Endodermal cell (in vitro differentiated cells): ENCODE measurements around the gene MAPKAPK2. TPM values are rescaled to one million over a fixed set of nuclear protein-coding genes. Genes with fewer than 3 reads are reported as not detected.

Source experiments
- DNase-seq: peaks from one replicate; pipeline ENCODE4 v3.0.0-alpha.2; 2017
- H3K27ac ChIP-seq: 2 replicates; pipeline ENCODE4 v1.5.1; 2013; ENCODE audit warnings: mild to moderate bottlenecking, low read depth, low read length, moderate library complexity
- H3K27me3 ChIP-seq: 2 replicates; pipeline ENCODE4 v1.6.1; 2013; ENCODE audit warnings: mild to moderate bottlenecking, low read length, moderate library complexity; ENCODE audit not compliant: insufficient read depth, control insufficient read depth, poor library complexity, severe bottlenecking
- H3K36me3 ChIP-seq: 2 replicates; pipeline ENCODE4 v1.7.0; 2013; ENCODE audit warnings: mild to moderate bottlenecking, low read length, moderate library complexity; ENCODE audit not compliant: control insufficient read depth, insufficient read depth
- H3K4me1 ChIP-seq: one replicate; pipeline ENCODE4 v1.7.0; 2013; ENCODE audit warnings: low read length; ENCODE audit not compliant: control insufficient read depth, insufficient read depth
- H3K4me3 ChIP-seq: 2 replicates; pipeline ENCODE4 v1.5.1; 2013; ENCODE audit warnings: mild to moderate bottlenecking, low read length, moderate library complexity
- H3K9ac ChIP-seq: 2 replicates; pipeline ENCODE4 v1.6.1; 2013; ENCODE audit warnings: mild to moderate bottlenecking, low read length, moderate library complexity; ENCODE audit not compliant: poor library complexity, severe bottlenecking; ENCODE audit errors: extremely low read depth
- H3K9me3 ChIP-seq: 2 replicates; pipeline ENCODE4 v1.6.1; 2013; ENCODE audit warnings: mild to moderate bottlenecking, low read length, moderate library complexity; ENCODE audit not compliant: control insufficient read depth
- H3K27ac Mint-ChIP-seq: 2 replicates; pipeline ENCODE4 v1.8.0; 2020; ENCODE audit warnings: mixed read lengths
- H3K27me3 Mint-ChIP-seq: 2 replicates; pipeline ENCODE4 v1.8.0; 2021; ENCODE audit warnings: mild to moderate bottlenecking, mixed read lengths; ENCODE audit not compliant: insufficient read depth
- H3K36me3 Mint-ChIP-seq: 2 replicates; pipeline ENCODE4 v1.8.0; 2020; ENCODE audit warnings: low read depth, mixed read lengths
- H3K4me1 Mint-ChIP-seq: 2 replicates; pipeline ENCODE4 v1.8.0; 2020; ENCODE audit warnings: mixed read lengths
- H3K4me3 Mint-ChIP-seq: 2 replicates; pipeline ENCODE4 v1.8.0; 2020; ENCODE audit warnings: mild to moderate bottlenecking, moderate library complexity, mixed read lengths
- H3K9me3 Mint-ChIP-seq: 2 replicates; pipeline ENCODE4 v1.8.0; 2020; ENCODE audit warnings: mild to moderate bottlenecking, mixed read lengths
- WGBS, 2 experiments: methylation state at CpG; one replicate each; pipeline versions ENCODE4 v1.1.5 to v1.1.7; 2013; ENCODE audit warnings: missing lambda C conversion rate in 2 of 2, mixed read lengths in 1 of 2; ENCODE audit not compliant: insufficient coverage in 1 of 2, insufficient read length in 1 of 2; 5-methylcytosine and 5-hydroxymethylcytosine counted together
- total RNA-seq, 2 donors: library from RNA; stranded (reverse); fragmentation: NEBNext Ultra II Directional in 1 of 2; extraction: Animal tissue kit (Norgen Biotek cat#: 25700) in 1 of 2; gene quantifications; 2 replicates in 1 of 2; 3 replicates in 1 of 2; pipeline ENCODE4 v1.2.1, GENCODE V29; 2021
- TF ChIP-seq, protein P1 (sequence below): fragments of 200-600 bp; sonication (generic); conservative IDR thresholded peaks from 2 replicates; pipeline ENCODE4 v1.5.0; 2021; ENCODE audit warnings: antibody characterized with exemption, mild to moderate bottlenecking

Gene MAPKAPK2
- total RNA-seq, 2 donors from 2014 or later: 72.8 to 79.7 TPM

DNA sequence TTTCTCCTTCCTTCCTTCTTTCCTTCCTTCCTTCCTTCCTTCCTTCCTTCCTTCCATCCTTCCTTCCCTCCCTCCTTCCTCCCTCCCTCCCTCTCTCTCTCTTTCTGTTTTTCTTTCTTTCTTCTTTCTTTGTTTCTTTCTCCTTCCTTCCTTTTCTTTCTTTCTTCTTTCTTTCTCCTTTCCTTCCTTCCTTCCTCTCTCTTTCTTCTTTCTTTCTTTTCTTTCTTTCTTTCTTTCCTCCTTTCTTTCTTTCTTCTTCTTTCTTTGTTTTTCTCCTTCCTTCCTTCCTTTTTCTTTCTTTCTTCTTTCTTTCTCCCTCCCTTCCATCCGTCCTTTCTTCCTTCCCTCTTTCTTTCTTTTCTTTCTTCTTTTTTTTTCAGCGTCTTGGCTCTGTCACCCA is 67.8 kb downstream of the MAPKAPK2 start:
- peaks cover 3% of the 10 kb centered on the region for H3K4me1 Mint-ChIP-seq
- H3K4me3 ChIP-seq: no peak overlapping the region
- no peaks in the 10 kb centered on the region for H3K9me3 Mint-ChIP-seq
- H3K27me3 ChIP-seq: peaks cover 18% of the 10 kb centered on the region
- H3K4me1 ChIP-seq: no peaks in the 10 kb centered on the region
- H3K36me3 Mint-ChIP-seq: no peaks in the 10 kb centered on the region
- H3K27me3 Mint-ChIP-seq: no peaks in the 10 kb centered on the region
- H3K36me3 ChIP-seq: no peaks in the 10 kb centered on the region
- H3K9ac ChIP-seq: no peak overlapping the region
- H3K4me3 Mint-ChIP-seq: no peak overlapping the region
- no peak for DNase-seq
- TF ChIP-seq, protein P1, sequence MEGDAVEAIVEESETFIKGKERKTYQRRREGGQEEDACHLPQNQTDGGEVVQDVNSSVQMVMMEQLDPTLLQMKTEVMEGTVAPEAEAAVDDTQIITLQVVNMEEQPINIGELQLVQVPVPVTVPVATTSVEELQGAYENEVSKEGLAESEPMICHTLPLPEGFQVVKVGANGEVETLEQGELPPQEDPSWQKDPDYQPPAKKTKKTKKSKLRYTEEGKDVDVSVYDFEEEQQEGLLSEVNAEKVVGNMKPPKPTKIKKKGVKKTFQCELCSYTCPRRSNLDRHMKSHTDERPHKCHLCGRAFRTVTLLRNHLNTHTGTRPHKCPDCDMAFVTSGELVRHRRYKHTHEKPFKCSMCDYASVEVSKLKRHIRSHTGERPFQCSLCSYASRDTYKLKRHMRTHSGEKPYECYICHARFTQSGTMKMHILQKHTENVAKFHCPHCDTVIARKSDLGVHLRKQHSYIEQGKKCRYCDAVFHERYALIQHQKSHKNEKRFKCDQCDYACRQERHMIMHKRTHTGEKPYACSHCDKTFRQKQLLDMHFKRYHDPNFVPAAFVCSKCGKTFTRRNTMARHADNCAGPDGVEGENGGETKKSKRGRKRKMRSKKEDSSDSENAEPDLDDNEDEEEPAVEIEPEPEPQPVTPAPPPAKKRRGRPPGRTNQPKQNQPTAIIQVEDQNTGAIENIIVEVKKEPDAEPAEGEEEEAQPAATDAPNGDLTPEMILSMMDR: no peak
- no peak overlapping the region for H3K27ac ChIP-seq
- no peak overlapping the region for H3K27ac Mint-ChIP-seq
- no peaks in the 10 kb centered on the region for H3K9me3 ChIP-seq
- WGBS, 2 experiments: 91 to 100% methylated on average over 1 to 2 of the region's 2 CpGs

DNA sequence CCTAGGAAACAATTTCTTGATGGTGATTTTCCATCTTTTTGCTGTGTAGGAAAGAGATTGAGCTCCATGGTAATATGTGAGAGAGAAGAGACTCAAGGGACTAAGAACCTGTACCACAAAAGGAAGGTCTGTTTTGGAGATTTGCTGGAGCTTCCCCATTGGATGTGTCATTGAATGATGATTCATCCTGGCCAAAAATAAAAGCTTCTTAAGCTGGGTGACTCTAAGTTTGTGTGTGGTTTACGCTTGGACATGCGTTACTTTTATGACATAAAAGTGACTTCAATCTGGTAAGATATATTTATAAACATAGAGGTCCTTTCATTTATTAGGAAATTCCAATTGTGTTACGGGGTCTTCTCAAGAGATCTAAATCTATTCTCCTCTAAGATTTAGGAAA is 68.4 kb downstream of the MAPKAPK2 start:
- H3K9ac ChIP-seq: no peak overlapping the region
- H3K27me3 ChIP-seq: peaks cover 24% of the 10 kb centered on the region
- no peaks in the 10 kb centered on the region for H3K36me3 ChIP-seq
- Mint-ChIP-seq H3K9me3 (no peaks in the 10 kb centered on the region), H3K4me1 (no peaks in the 10 kb centered on the region), H3K36me3 (no peaks in the 10 kb centered on the region), H3K27ac (no peak overlapping the region), H3K27me3 (no peaks in the 10 kb centered on the region), H3K4me3 (no peak overlapping the region)
- DNase-seq: no peak
- TF ChIP-seq, protein P1: no peak
- H3K9me3 ChIP-seq: no peaks in the 10 kb centered on the region
- no peak overlapping the region for H3K27ac ChIP-seq
- no peaks in the 10 kb centered on the region for H3K4me1 ChIP-seq
- WGBS, 2 experiments: 83 to 90% methylated on average over 1 to 2 of the region's 3 CpGs
- no peak overlapping the region for H3K4me3 ChIP-seq

DNA sequence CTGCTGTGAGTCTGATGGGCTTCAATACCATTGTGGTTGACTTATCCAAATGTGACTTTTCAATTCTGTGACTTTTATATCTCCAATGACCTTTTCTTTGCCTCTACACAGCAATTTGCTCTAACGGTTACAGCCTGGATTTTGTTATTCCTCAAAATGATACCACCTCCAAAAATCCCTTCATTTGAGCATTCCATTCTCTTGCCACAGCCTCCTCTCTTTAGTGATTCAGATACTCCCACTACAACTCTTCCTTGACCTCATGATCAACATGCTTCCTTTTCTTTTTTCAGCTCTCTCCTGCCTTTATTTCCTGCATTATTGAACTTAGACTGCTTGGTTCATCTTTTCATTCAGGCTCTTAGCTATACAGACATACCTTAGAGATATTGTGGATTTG is 69.3 kb downstream of the MAPKAPK2 start:
- no peaks in the 10 kb centered on the region for H3K4me1 Mint-ChIP-seq
- no peaks in the 10 kb centered on the region for H3K27me3 Mint-ChIP-seq
- no peak overlapping the region for H3K4me3 ChIP-seq
- no peak overlapping the region for H3K4me3 Mint-ChIP-seq
- 84 to 90% methylated on average over 1 of the region's 1 CpG for WGBS, 2 experiments
- no peaks in the 10 kb centered on the region for H3K4me1 ChIP-seq
- H3K9me3 ChIP-seq: no peaks in the 10 kb centered on the region
- H3K9ac ChIP-seq: no peak overlapping the region
- DNase-seq: no peak
- H3K27ac Mint-ChIP-seq: no peak overlapping the region
- H3K36me3 Mint-ChIP-seq: no peaks in the 10 kb centered on the region
- H3K27ac ChIP-seq: no peak overlapping the region
- peaks cover 29% of the 10 kb centered on the region for H3K27me3 ChIP-seq
- TF ChIP-seq, protein P1: no peak
- no peaks in the 10 kb centered on the region for H3K9me3 Mint-ChIP-seq
- H3K36me3 ChIP-seq: no peaks in the 10 kb centered on the region
